Measurements from ENCODE around the gene DCAF15. TPM values are rescaled to one million over a fixed set of nuclear protein-coding genes. Genes with fewer than 3 reads are reported as not detected.

The DCAF15 gene
- total RNA-seq, result 10 to 100 TPM; 21.8 to 25.3 TPM
- polyA plus RNA-seq, result 10 to 100 TPM in 1 of 2 donors, 1 to 10 TPM in 1; 8.8 to 41.4 TPM
- long read RNA-seq, donor 1, partial matches to known transcripts, result 3 of 7 reads
- long read RNA-seq, donor 1, other reads (novel, unspliced or antisense), result 4 of 7 reads
- long read RNA-seq, donor 2, transcript DCAF15-201 (13 exons, 2,278 nt), result major isoform, 5 of 12 reads
- long read RNA-seq, donor 2, partial matches to known transcripts, result 4 of 12 reads
- long read RNA-seq, donor 2, other reads (novel, unspliced or antisense), result 3 of 12 reads

DNA sequence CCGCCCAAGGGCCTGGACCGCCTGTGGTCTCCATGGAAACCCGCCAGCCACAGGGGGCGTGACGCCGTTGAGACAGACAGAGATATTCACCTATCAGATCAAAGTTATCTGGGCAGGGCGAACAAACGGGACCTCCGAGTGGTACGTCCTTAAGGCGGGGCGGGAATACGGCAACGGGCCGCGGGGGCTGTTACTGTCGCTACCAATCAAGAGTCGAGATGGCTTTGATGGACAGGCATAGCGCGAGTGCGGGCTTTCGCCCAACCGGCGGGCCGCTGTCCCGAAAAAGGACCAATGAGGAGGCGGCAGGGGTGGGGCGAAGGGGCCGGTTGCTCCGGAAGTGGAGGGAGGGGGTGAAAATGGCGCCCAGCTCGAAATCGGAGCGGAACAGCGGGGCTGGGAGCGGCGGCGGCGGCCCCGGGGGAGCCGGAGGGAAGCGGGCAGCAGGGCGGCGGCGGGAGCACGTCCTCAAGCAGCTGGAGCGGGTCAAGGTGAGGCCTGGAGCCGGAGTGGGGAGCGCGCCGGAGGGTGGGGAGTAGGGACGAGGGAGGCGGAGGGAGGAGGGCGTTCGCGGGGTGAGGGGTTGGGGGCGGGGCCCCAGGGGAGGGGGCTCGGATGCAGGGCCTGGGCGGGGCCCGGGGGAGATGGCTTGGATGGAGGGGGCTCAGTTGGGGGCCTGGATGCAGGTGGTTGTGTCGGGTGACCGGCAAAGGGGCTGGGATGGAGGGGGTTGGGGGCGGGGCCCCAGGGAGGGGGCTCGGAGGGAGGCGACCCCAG, at the start of gene DCAF15:
Gene DCAF15, plus strand, starts transcription at position 356 of the 777 bp plus-strand sequence. Its CDS starts 4 bp downstream, at position 360.
- intact Hi-C loops (cut with DNase I), result loop anchor here (2.0 to 10.0 kb wide), 3 partner anchors 24 to 52 kb away; partner anchors contain the start of gene RFX1 (in 1 of the 2)
- Histone ChIP-seq H3K4me1 (ENCODE audit: control insufficient read depth in 1 of 2, insufficient read depth in 2 of 2, low read length in 2 of 2) (no peaks in the 10 kb centered on the region), H3K9me3 (ENCODE audit: control insufficient read depth, low read length) (no peaks in the 10 kb centered on the region), H3K27ac (ENCODE audit: low read depth in 1 of 2, low read length in 2 of 2) (peak within 1 kb of the TSS in 1 of 2 donors; percentile 49), H3K36me3 (ENCODE audit: control insufficient read depth in 1 of 2, insufficient read depth in 2 of 2, low read length in 1 of 2) (peaks cover 0 to 3% of the 10 kb centered on the region in 2 donors), H3K4me3 (ENCODE audit: low read length in 2 of 2) (peak within 1 kb of the TSS; percentile 88 to 92), H3K27me3 (ENCODE audit: control insufficient read depth in 1 of 2, insufficient read depth in 2 of 2, low read length in 1 of 2) (no peaks in the 10 kb centered on the region)
- DNase-seq (peak; percentile 99 to 100), ATAC-seq (ENCODE audit: low FRiP score) (peak; percentile 99)
- WGBS, 2 donors, result 0 to 1% methylated on average over 49 to 65 of the region's 65 CpGs

DNA sequence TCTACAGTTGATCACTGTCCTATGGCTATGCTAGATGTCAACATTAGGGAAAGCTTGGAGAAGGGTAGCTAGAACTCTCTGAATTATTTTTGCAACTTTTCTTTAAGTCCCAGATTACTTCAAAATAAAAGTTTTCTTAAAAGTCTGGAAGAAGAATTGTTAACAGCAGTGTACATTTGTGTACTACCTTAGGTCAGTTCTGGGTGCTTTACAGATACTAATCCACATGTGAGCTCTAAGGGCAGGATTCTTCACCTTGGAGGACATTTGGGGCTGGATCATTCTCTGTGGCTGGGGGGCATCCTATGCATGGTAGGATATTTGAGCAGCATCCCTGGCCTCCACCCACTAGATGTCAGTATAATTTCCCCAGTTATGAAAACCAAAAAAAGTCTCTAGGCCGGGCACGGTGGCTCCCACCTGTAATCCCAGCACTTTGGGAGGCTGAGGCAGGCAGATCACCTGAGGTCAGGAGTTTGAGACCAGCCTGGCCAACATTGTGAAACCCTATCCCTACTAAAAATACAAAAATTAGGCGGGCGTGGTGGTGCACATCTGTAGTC, 49.2 kb upstream of the DCAF15 start:
- no peak overlapping the region for H3K27ac ChIP-seq (ENCODE audit: low read depth in 1 of 2, low read length in 2 of 2)
- 71 to 74% methylated on average over 4 of the region's 4 CpGs for WGBS, 2 donors
- no peaks in the 10 kb centered on the region for H3K27me3 ChIP-seq (ENCODE audit: control insufficient read depth in 1 of 2, insufficient read depth in 2 of 2, low read length in 1 of 2)
- ATAC-seq (ENCODE audit: low FRiP score) (no peak), DNase-seq (no peak)
- no peaks in the 10 kb centered on the region for H3K9me3 ChIP-seq (ENCODE audit: control insufficient read depth, low read length)
- H3K4me3 ChIP-seq (ENCODE audit: low read length in 2 of 2), result no peak overlapping the region
- no peaks in the 10 kb centered on the region for H3K4me1 ChIP-seq (ENCODE audit: control insufficient read depth in 1 of 2, insufficient read depth in 2 of 2, low read length in 2 of 2)
- intact Hi-C loops (cut with DNase I), result no loop called here
- H3K36me3 ChIP-seq (ENCODE audit: control insufficient read depth in 1 of 2, insufficient read depth in 2 of 2, low read length in 1 of 2), result no peaks in the 10 kb centered on the region

- Histone ChIP-seq H3K9me3 (ENCODE audit: control insufficient read depth, low read length) (no peaks in the 10 kb centered on the region), H3K27me3 (ENCODE audit: control insufficient read depth in 1 of 2, insufficient read depth in 2 of 2, low read length in 1 of 2) (no peaks in the 10 kb centered on the region), H3K4me3 (ENCODE audit: low read length in 2 of 2) (peak within 1 kb of the TSS; percentile 72 to 76), H3K27ac (ENCODE audit: low read depth in 1 of 2, low read length in 2 of 2) (no peak within 1 kb of the TSS), H3K36me3 (ENCODE audit: control insufficient read depth in 1 of 2, insufficient read depth in 2 of 2, low read length in 1 of 2) (no peaks in the 10 kb centered on the region), H3K4me1 (ENCODE audit: control insufficient read depth in 1 of 2, insufficient read depth in 2 of 2, low read length in 2 of 2) (no peaks in the 10 kb centered on the region)
- ATAC-seq (ENCODE audit: low FRiP score) (peak; percentile 96), DNase-seq (peak; percentile 95 to 98)
- WGBS, 2 donors, result 4% methylated on average over 61 to 86 of the region's 86 CpGs
- intact Hi-C loops (cut with DNase I), result loop anchor here in 1 of 2 donors (1.0 kb wide), 1 partner anchor 26 kb away; no protein-coding TSS in a partner anchor
Measured at GRCh38 chr19:13905634-13906520, 46.4 kb upstream of the DCAF15 start, which contains the start of the genes BRME1 and CC2D1A. Gene BRME1, minus strand, starts transcription at chr19:13906117. Its CDS starts 1,225 bp downstream, at chr19:13904892. Gene CC2D1A, plus strand, starts transcription at chr19:13906201. Its CDS starts 241 bp downstream, at chr19:13906442.

DNA sequence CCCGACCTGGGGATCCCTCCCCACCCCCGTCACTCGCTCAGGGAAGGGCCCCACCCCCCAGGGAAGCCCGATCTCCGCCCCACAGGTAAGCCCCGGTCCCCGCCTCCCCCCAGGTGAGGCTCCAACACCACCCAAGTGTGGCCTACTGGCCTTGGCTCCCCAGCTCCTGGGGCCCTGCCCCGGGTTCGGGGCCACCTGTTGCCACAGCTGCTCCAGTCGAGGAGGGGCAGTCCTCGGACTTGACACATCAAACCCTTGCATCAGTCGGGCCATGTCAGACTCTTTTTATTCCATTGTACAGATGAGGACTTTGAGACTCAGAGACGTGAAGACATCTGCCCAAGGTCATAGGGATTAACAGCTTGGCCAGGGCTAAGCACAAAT, 45.8 kb upstream of the DCAF15 start:
- intact Hi-C loops (cut with DNase I), result loop anchor here in 1 of 2 donors (1.0 kb wide), 1 partner anchor 26 kb away; no protein-coding TSS in a partner anchor
- no peak overlapping the region for H3K27ac ChIP-seq (ENCODE audit: low read depth in 1 of 2, low read length in 2 of 2)
- H3K4me3 ChIP-seq (ENCODE audit: low read length in 2 of 2), result peak overlapping the region; percentile 72 to 76
- DNase-seq (no peak), ATAC-seq (ENCODE audit: low FRiP score) (peak; percentile 56)
- H3K9me3 ChIP-seq (ENCODE audit: control insufficient read depth, low read length), result no peaks in the 10 kb centered on the region
- no peaks in the 10 kb centered on the region for H3K27me3 ChIP-seq (ENCODE audit: control insufficient read depth in 1 of 2, insufficient read depth in 2 of 2, low read length in 1 of 2)
- no peaks in the 10 kb centered on the region for H3K36me3 ChIP-seq (ENCODE audit: control insufficient read depth in 1 of 2, insufficient read depth in 2 of 2, low read length in 1 of 2)
- WGBS, 2 donors, result 2% methylated on average over 6 to 13 of the region's 13 CpGs
- no peaks in the 10 kb centered on the region for H3K4me1 ChIP-seq (ENCODE audit: control insufficient read depth in 1 of 2, insufficient read depth in 2 of 2, low read length in 2 of 2)

DNA sequence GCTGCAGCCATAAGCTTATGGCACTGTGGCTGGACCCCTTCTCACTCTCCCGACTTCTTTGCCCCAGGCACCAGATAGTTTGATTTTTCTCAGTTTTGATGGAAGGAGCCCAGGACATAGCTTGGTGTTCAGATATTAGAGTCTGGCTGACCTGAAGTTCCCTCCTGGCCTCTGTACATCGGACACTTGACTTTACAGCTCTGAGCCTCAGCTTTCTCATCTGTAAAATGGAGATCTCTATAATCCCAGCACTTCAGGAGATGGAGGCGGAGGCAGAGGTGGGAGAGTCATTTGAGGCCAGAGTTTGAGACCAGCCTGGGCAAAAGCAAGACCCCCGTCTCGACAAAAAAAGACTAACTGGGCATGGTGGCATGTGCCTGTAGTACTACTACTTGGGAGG, 45.4 kb upstream of the DCAF15 start:
- Histone ChIP-seq H3K36me3 (ENCODE audit: control insufficient read depth in 1 of 2, insufficient read depth in 2 of 2, low read length in 1 of 2) (no peaks in the 10 kb centered on the region), H3K27me3 (ENCODE audit: control insufficient read depth in 1 of 2, insufficient read depth in 2 of 2, low read length in 1 of 2) (no peaks in the 10 kb centered on the region), H3K9me3 (ENCODE audit: control insufficient read depth, low read length) (no peaks in the 10 kb centered on the region), H3K27ac (ENCODE audit: low read depth in 1 of 2, low read length in 2 of 2) (no peak overlapping the region), H3K4me3 (ENCODE audit: low read length in 2 of 2) (peak overlapping the region in 1 of 2 donors; percentile 72), H3K4me1 (ENCODE audit: control insufficient read depth in 1 of 2, insufficient read depth in 2 of 2, low read length in 2 of 2) (no peaks in the 10 kb centered on the region)
- intact Hi-C loops (cut with DNase I), result loop anchor here in 1 of 2 donors (1.0 kb wide), 1 partner anchor 27 kb away; no protein-coding TSS in a partner anchor
- 89 to 91% methylated on average over 5 of the region's 5 CpGs for WGBS, 2 donors
- ATAC-seq (ENCODE audit: low FRiP score) (no peak), DNase-seq (no peak)

DNA sequence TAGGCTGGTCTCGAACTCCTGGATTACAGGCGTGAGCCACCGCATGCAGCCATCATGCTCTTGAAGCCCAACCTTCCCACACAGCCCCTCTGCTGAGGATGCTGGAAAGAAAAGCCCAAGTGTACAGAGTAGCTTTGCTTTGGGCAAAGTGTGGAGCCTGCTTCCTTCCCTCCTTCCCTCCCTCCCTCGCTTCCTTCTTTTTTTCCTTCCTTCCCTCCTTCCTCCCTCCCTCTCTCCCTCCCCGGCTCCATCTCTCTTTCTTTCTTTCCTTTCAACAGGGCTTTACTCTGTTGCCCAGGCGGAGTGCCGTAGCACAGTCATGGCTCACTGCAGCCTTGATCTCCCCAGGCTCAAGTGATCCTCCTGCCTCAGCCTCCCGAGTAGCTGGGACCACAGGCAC, 43.6 kb upstream of the DCAF15 start:
- ATAC-seq (ENCODE audit: low FRiP score) (no peak), DNase-seq (no peak)
- 86 to 91% methylated on average over 8 of the region's 8 CpGs for WGBS, 2 donors
- intact Hi-C loops (cut with DNase I), result no loop called here
- Histone ChIP-seq H3K27me3 (ENCODE audit: control insufficient read depth in 1 of 2, insufficient read depth in 2 of 2, low read length in 1 of 2) (no peaks in the 10 kb centered on the region), H3K4me3 (ENCODE audit: low read length in 2 of 2) (no peak overlapping the region), H3K9me3 (ENCODE audit: control insufficient read depth, low read length) (no peaks in the 10 kb centered on the region), H3K27ac (ENCODE audit: low read depth in 1 of 2, low read length in 2 of 2) (no peak overlapping the region), H3K36me3 (ENCODE audit: control insufficient read depth in 1 of 2, insufficient read depth in 2 of 2, low read length in 1 of 2) (no peaks in the 10 kb centered on the region), H3K4me1 (ENCODE audit: control insufficient read depth in 1 of 2, insufficient read depth in 2 of 2, low read length in 2 of 2) (no peaks in the 10 kb centered on the region)

DNA sequence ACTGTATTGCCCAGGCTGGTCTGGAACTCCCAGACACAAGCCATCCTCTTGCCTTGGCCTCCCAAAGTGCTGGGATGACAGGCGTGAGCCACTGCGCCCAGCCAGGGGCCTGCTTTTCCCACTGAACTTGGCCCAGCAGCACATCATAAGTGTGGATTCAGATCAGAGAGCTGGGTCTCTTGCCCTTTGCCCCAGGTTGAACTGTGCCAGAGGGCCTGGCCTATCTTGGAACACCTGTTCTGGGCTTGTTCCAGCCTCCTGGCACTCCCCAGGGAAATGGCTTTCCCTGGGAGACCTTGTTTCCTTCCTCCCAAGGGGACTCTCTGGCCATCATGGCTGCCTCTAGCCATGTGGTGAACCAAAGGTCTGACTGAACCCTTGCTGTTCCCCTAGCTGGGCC, 42.9 kb upstream of the DCAF15 start:
- intact Hi-C loops (cut with DNase I), result no loop called here
- DNase-seq (no peak), ATAC-seq (ENCODE audit: low FRiP score) (no peak)
- no peaks in the 10 kb centered on the region for H3K4me1 ChIP-seq (ENCODE audit: control insufficient read depth in 1 of 2, insufficient read depth in 2 of 2, low read length in 2 of 2)
- no peak overlapping the region for H3K27ac ChIP-seq (ENCODE audit: low read depth in 1 of 2, low read length in 2 of 2)
- H3K36me3 ChIP-seq (ENCODE audit: control insufficient read depth in 1 of 2, insufficient read depth in 2 of 2, low read length in 1 of 2), result no peaks in the 10 kb centered on the region
- no peaks in the 10 kb centered on the region for H3K27me3 ChIP-seq (ENCODE audit: control insufficient read depth in 1 of 2, insufficient read depth in 2 of 2, low read length in 1 of 2)
- no peak overlapping the region for H3K4me3 ChIP-seq (ENCODE audit: low read length in 2 of 2)
- H3K9me3 ChIP-seq (ENCODE audit: control insufficient read depth, low read length), result no peaks in the 10 kb centered on the region
- WGBS, 2 donors, result 88 to 94% methylated on average over 2 of the region's 2 CpGs

DNA sequence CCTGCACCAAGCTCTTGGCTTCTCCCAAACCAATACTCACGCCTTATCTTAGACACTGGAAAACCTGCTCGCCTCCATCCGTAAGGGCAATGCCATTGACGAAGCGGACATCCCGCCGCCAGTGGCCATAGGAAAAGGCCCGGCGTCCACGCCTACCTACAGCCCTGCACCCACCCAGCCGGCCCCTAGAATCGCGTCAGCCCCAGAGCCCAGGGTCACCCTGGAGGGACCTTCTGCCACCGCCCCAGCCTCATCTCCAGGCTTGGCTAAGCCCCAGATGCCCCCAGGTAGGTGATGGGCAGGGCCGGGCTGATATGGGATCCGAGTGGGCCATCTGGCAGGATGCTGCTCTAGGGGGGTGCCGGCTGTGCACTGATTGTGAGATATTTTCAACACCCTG, 39.0 kb upstream of the DCAF15 start:
- 93 to 95% methylated on average over 17 of the region's 17 CpGs for WGBS, 2 donors
- no peaks in the 10 kb centered on the region for H3K4me1 ChIP-seq (ENCODE audit: control insufficient read depth in 1 of 2, insufficient read depth in 2 of 2, low read length in 2 of 2)
- no peak for ATAC-seq (ENCODE audit: low FRiP score)
- intact Hi-C loops (cut with DNase I), result no loop called here
- H3K27me3 ChIP-seq (ENCODE audit: control insufficient read depth in 1 of 2, insufficient read depth in 2 of 2, low read length in 1 of 2), result no peaks in the 10 kb centered on the region
- no peak overlapping the region for H3K4me3 ChIP-seq (ENCODE audit: low read length in 2 of 2)
- DNase-seq, result no peak
- no peaks in the 10 kb centered on the region for H3K9me3 ChIP-seq (ENCODE audit: control insufficient read depth, low read length)
- H3K27ac ChIP-seq (ENCODE audit: low read depth in 1 of 2, low read length in 2 of 2), result no peak overlapping the region
- no peaks in the 10 kb centered on the region for H3K36me3 ChIP-seq (ENCODE audit: control insufficient read depth in 1 of 2, insufficient read depth in 2 of 2, low read length in 1 of 2)

All from aorta (tissue), 5 donors.